ENCODE results near the gene ZNF318.
"Not testable (repeated sequence)": the region's sequence is repeated elsewhere in the genome, so short reads cannot be mapped to it uniquely, and the experiment has no call there.

ZNF318 gene

DNA sequence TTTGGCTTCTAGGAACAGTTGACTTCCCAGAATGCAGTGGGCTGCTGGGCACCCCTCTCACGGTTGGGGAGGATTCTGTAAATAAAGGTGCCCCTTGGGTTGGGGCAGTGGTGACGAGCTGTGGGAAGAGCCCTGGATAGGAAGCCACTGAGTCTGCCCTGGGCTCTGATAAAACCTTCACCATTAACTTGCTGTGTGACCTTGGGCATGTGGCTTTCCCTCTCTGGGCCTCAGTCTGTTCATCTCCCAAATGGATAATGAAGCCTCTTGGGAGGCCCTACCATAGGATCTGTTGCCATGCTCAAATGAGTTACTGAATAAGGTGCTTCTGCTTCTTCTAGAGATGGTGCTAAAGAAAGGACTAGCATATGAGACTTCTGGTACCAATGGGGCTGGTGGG is 64.6 kb downstream of the ZNF318 start:
- no peak overlapping the region for H3K4me3 ChIP-seq

DNA sequence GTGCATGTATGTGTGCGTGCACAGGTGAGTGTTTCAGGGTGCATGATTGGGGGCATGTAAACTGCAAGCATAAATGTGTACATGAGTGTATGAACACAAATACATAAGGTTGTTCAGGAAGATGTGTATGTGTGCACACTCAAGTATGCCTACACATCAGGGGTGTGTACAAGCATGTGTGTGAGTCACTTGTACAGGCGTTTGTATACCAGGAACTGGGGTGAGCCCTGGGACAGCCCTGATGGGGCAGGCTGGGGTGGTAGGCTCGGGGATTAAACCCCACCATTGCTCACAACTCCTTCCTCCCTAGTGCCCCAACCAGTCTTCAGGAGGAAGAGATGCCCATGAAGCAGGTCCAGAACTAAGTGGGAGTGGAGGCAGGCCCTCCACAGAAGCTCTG is 65.1 kb downstream of the ZNF318 start:
- Histone ChIP-seq H3K4me3 (no peak overlapping the region), H3K27ac (no peak overlapping the region)

More for the DNA sequence above, 64.6 kb downstream of the ZNF318 start:
- no peak overlapping the region for H3K27ac ChIP-seq

DNA sequence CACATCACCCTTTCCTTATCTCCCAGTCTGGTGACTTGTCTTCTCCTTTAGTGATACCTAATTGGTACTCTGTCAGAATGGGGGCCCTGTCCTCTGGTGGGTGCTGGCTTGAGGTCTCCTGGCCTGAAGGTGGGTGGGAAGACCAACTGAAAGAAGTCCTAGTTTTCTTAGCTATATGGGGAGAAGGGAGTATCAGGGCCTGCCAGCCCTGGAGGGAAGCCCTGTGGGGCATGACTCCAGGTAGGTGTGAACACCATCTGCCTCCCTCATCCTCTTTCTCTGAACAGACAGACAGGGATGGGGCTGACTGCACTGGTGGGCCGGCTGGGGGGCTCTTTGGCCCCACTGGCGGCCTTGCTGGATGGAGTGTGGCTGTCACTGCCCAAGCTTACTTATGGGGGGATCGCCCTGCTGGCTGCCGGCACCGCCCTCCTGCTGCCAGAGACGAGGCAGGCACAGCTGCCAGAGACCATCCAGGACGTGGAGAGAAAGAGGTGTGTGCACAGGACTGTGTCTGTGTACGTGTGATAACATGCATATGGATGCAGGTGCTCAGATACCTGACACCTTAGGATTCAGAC is 65.6 kb downstream of the ZNF318 start:
- Histone ChIP-seq H3K27ac (no peak overlapping the region), H3K4me3 (no peak overlapping the region)

DNA sequence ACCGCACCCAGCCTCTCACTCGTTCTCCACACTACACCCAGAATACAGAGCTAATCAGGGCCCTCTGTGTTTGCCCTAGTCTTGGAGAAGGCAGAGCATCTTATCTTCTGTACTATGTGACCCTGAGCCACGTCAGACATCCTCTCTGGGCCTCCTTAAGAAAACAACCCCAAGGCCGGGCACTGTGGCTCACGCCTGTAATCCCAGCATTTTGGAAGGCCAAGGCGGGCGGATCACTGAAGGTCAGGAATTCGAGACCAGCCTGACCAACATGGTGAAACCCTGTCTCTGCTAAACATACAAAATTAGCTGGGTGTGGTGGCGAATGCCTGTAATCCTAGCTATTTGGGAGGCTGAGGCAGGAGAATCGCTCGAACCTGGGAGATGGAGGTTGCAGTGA is 66.4 kb downstream of the ZNF318 start:
- H3K27ac ChIP-seq, H3K4me3 ChIP-seq: not testable (repeated sequence)

DNA sequence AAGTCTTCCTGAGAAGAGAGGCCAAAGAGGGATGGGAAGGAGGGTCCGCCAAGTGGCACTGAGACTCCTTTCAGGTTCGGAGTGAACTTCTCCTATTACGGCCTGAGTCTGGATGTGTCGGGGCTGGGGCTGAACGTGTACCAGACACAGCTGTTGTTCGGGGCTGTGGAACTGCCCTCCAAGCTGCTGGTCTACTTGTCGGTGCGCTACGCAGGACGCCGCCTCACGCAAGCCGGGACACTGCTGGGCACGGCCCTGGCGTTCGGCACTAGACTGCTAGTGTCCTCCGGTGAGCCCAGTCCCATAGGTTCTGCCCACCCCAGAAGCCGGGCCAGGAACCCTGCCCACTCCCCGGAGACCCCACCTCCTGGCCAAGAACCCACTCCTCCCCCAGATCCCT is 67.3 kb downstream of the ZNF318 start:
- Histone ChIP-seq H3K4me3 (no peak overlapping the region), H3K27ac (no peak overlapping the region)

DNA sequence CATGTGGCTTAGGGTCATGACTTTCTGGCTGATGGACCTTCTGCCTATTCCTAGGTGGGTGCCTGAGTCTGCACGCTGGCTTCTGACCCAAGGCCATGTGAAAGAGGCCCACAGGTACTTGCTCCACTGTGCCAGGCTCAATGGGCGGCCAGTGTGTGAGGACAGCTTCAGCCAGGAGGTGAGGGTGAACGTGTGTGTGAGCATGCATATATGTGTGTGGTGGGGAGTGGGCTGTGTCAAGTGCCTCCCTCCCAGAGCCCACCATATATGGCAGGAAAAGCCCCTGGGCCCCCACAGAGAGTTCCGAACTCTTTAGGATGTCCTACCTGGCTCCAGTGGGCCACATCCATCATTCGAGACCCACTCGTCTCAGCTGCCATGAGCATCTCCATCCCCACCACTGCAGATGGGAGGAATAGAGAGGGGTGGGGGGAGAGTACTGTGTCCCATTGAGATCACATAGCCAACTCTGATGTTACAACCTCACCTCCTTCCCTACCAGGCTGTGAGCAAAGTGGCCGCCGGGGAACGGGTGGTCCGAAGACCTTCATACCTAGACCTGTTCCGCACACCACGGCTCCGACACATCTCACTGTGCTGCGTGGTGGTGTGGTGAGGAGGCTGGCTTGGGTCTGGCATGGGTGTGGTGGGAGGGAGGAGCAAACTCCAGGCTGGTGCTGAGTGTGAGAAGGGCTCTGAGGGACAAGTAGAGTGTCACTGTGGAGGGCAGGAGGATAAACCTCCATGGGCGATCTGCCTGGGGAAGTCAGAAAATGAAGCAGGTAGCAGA is 68.2 kb downstream of the ZNF318 start:
- H3K27ac ChIP-seq, result no peak overlapping the region

DNA sequence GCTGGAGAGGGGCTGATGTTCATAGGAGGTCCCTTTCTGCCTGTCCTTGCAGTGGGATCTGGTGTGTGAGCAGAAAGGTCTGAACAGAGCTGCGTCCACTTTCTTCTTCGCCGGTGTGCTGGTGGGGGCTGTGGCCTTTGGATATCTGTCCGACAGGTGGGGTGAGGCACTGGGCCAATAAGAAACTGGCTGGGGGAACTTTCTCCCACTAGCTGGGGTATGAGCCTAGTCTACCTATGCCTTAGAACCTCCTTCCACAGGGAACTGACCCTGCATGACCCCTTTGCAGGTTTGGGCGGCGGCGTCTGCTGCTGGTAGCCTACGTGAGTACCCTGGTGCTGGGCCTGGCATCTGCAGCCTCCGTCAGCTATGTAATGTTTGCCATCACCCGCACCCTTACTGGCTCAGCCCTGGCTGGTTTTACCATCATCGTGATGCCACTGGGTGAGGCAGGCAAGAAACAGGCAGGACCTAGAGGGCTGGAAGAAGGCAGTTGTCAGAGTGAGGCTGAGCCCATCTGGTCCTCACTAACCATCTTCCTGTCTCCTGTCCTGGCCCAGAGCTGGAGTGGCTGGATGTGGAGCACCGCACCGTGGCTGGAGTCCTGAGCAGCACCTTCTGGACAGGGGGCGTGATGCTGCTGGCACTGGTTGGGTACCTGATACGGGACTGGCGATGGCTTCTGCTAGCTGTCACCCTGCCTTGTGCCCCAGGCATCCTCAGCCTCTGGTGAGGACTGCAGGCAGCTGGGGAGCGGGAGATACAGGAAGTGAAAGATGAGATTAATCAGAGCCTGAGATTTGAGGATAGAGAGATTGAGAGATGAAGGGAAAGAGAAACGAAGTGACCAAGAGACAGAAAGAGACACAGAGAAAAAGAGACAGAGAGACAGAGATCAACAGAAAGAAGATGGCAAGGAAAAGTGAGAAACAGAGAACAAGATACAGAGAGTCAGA is 69.8 kb downstream of the ZNF318 start:
- H3K27ac ChIP-seq, result no peak overlapping the region
- no peak overlapping the region for H3K4me3 ChIP-seq

More for the DNA sequence above, 68.2 kb downstream of the ZNF318 start:
- no peak overlapping the region for H3K4me3 ChIP-seq

DNA sequence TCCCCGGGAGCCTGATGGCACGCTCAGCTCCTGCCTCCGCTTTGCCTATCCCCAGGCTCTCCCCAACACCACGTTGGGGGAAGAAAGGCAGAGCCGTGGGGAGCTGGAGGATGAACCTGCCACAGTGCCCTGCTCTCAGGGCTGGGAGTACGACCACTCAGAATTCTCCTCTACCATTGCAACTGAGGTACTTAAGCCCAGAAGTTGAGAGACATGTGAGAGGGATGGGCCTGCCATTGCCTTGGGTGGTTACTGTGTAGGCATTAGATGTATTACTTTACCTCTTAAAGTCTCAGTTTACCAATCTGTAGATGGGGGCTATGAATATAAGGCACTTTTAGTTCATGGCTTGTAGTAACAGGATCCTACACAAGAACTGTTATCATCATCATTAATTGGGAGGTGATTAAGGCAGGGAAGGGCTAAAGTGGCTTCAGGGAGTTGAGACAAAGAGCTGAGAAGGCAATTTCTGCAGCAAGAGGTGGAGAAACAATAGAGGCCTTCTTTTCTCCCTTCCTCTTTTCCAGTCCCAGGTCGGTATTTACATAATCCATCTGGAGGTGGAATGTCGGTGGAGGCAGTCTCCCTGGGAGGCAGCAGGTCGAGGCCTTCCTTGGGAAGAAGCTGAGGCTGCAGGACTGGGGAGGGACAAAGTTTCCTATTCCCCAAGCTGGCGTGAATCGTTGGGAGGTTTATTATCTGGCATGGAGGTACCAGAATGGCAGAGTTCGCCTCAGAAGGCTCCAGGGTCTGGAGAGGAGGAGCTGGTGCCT is 70.7 kb downstream of the ZNF318 start:
- Histone ChIP-seq H3K4me3 (no peak overlapping the region), H3K27ac (no peak overlapping the region)

DNA sequence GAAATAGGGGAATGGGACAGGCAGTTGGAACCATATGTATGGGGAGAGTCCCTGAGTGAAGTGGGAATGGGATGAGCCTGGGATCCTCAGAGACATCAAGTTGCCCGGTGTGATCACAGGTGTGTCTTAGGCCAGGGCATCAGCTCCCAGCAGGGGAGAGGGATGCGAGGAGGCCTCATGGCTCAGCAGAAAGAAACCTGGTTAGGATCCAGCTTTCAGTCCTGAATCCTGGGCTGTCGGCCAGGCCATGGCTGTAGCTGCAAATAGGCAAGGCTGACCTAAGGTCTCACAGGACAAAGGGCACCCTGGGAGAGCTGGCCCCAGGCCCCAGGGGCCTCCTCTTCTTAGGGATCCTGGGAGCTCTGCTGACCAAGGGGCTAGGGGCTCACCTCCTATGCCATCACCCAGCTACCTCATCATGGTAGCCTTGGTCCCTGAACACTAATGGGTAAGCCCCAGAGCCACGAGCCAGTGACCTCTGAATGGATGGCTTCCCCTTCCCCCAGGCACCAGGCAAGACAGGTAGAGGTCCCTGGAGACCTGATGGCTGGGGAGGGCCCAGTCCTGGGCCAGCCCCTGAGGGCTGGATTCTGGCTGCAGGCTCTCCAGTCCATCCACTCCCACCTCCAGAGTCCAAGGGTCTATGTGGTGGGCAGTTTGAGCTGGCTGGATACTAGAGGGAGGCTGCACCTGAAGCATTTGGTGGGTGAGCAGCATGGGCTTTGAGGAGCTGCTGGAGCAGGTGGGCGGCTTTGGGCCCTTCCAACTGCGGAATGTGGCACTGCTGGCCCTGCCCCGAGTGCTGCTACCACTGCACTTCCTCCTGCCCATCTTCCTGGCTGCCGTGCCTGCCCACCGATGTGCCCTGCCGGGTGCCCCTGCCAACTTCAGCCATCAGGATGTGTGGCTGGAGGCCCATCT is 71.5 kb downstream of the ZNF318 start, which contains the start of gene SLC22A7:
Gene SLC22A7 (plus strand): TSS at position 617 of the 921 bp plus-strand sequence. CDS start 99 bp downstream, at position 716.
- no peak within 1 kb of the TSS for H3K4me3 ChIP-seq
- no peak within 1 kb of the TSS for H3K27ac ChIP-seq

DNA sequence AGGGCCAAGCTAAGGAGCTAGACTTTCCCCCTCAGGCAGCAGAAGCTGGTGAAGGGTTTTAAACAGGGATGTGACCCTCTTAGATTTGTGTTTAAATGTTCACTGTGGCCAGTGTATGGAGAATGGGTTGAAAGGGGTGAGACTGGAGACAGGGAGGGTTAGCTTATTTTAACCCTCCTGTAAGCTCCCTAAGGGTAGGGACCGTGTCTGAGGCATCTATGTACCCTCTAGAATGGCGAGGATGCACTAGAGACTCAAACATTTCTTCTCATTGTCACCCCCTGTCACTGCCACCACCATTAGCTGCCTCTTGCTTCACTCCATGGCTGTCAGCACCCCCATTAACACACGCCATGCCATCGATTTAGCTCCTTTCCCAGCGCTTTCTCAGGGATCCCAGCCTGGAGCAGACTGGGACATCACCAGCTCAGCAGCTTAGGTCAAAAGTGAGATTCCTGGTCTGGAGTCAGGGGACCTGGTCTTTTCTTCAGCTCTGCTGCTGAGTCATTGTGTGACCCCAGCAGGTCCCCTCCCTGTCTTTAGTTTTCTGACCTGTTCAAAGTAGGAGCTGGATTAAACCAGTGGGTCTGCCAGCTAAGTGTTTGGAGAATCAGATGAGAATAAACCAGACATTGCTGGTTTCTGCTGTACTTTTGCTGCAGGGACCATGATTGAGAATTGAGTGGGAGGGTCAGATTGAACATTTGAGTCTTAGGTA is 72.5 kb downstream of the ZNF318 start:
- no peak overlapping the region for H3K4me3 ChIP-seq
- H3K27ac ChIP-seq, result no peak overlapping the region

DNA sequence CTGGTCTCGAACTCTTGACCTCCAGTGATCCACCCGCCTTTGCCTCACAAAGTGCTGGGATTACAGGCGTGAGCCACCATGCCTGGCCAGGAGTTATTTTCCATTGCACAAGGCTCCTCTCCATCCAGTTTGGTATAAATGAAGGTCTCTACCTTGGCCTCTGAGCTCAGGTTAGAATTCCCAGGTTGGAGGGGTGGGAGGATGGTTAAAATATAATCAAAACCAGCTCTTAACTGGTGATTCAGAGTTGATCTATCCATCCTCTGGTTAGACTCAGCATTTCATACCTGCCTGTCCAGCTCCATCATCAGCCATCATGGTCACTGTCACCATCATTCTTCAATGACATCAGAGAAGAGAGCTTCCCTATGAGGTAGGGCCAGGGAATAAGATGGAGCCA is 74.0 kb downstream of the ZNF318 start:
- Histone ChIP-seq H3K4me3 (no peak overlapping the region), H3K27ac (no peak overlapping the region)

DNA sequence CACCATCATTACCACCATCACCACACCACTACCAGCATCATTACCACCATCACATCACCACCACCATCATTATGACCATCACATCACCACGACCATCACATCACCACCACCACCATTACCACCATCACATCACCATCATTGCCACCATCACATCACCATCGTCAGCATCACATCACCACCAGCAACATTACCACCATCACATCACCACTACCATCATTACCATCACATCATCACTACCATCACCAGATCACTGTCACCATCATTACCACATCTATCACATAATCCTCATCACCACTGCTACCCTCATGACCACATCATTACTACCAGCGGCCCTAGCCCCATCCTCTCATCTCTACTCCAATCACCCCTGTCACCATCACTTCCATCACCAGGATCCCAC is 74.9 kb downstream of the ZNF318 start:
- no peak overlapping the region for H3K4me3 ChIP-seq
- H3K27ac ChIP-seq, result no peak overlapping the region

DNA sequence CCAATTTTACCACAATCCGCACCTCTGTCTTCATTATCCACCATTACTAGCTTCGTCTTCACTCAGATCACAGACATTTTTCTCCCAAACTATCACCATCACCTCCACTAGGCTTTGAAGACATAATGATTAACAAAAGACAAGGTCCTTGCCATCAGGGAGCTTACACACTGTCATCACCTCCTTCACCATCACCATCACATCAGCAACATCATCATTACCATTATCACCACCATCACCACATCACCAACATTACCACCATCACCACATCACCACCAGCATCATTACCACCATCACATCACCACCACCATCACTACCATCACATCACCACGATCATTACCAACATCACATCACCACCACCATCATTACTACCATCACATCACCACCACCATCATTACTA is 75.7 kb downstream of the ZNF318 start:
- Histone ChIP-seq H3K27ac (no peak overlapping the region), H3K4me3 (no peak overlapping the region)

DNA sequence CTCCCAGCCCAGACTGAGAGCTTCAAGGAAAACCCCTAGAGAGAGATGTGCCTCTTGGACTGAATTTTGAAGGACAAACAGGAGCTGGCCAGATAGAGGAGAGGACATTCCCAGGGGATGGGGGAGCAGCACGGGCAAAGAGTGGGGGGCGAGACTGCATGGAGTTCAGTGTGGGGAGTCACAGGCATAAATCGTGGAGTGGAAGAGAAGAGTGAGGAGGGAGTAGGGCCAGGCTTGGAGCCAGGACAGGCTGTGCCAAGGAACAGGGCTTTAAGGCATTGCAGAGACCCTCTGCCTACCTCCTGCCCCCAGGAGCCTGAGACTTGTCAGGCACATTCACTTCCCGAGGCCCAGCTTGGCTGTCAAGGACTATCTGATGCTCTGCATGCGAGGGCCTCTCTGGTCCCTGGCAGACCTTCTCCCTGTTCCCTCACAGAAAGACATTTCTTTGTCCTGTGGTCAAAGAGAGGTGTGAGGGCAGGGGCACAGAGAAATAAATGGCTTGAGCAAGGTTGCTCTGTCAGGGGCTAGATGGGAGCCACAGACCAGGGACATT is 76.6 kb downstream of the ZNF318 start:
- Histone ChIP-seq H3K27ac (no peak overlapping the region), H3K4me3 (no peak overlapping the region)

DNA sequence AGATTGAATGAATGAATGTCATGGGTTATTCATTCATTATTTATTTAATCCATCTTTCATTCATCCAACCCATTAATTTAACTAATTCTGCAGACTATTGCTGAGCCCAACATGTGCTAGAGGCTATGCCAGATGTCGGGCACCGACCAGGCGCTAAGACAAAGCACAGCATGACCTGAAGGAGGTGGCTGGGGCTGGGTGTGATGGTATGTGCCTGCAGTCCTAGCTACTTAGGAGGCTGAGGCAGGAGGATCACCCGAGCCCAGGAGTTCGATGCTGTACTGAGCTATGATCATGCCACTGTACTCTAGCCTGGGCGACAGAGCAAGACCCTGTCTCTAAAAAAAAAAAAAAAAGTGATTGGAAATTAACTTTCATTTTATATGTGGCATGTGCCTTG is 77.1 kb downstream of the ZNF318 start:
- no peak overlapping the region for H3K4me3 ChIP-seq
- no peak overlapping the region for H3K27ac ChIP-seq

DNA sequence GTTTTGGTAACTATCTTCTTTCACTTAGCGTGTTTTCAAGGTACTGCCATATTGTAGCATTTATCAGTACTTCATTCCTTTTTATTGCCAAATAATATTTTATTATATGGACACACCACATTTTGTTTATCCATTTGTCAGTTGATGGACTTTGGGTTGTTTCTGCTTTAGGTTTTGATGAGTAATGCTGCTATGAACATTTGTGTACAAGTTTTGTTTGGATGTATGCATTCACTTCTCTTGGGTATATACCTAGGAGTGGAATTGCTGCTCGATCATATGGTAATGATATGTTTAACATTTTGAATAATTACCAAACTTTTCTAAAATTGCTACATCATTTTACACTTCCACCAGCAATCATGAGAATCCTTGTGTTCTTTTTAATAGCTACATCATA is 77.7 kb downstream of the ZNF318 start:
- Histone ChIP-seq H3K4me3 (no peak overlapping the region), H3K27ac (no peak overlapping the region)

DNA sequence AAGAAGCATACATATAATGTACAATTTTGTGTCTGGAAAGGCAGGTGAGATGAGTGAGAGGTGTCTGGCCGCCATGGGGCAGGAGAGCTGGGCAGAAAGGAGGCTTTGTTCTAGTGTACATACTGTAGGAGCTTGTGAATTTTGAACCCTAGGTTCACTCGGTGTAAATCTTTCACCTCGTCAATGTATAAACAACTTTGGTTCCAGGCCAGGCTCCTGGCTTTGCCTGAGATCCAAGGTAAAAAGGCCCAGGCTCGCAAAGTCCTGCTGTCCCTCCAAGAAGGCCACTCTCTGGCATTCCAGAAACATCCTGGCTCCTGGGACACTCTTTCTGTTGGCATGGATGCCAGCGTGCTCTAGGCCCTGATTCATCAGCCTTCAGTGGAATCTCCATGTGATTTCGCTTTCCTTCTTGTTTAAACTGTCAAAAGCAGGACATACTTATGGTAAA is 78.5 kb downstream of the ZNF318 start:
- H3K27ac ChIP-seq, result no peak overlapping the region

More for the DNA sequence above, 78.5 kb downstream of the ZNF318 start:
- no peak overlapping the region for H3K4me3 ChIP-seq
